ENCODE results near the gene PPP2R2B.
"Not testable (repeated sequence)": the region's sequence is repeated elsewhere in the genome, so short reads cannot be mapped to it uniquely, and the experiment has no call there.

- TF ChIP-seq EZH2 (IDR thresholded peaks at IDR 0.05; ENCODE audit: low read length); CTCF (optimal IDR thresholded peaks at IDR 0.05 in 1 of 3, IDR thresholded peaks at IDR 0.05 in 1 of 3, conservative IDR thresholded peaks at IDR 0.05 in 1 of 3; ENCODE audit: extremely low read depth in 1 of 3, insufficient read depth in 2 of 3, low read length in 3 of 3): not testable (repeated sequence)
Observed at GRCh38 chr5:146556884-146557283, 321.7 kb downstream of the PPP2R2B start.
